HepG2 (cell line): ENCODE data around the gene FRAS1. TPM values are rescaled to one million over a fixed set of nuclear protein-coding genes. Genes with fewer than 3 reads are reported as not detected.
A peak's percentile ranks its signal among the peaks of the same experiment; 100 is the strongest.

ENCODE experiments used
- ATAC-seq: fragments of 200-7000 bp; cut with Tn5 transposase; 3 replicates; pipeline ENCODE4 v1.9.1; 2020; ENCODE audit warnings: mild to moderate bottlenecking, moderate library complexity
- BruUV-seq: library from RNA; stranded (reverse); fragments of 400-500 nt; replicated peaks from 2 replicates; lab custom pipeline; 2021; lab: Mats Ljungman, UMichigan
- CTCF ChIA-PET: fragments of 300-600 bp; formaldehyde crosslinking; extraction: SDS; loops from one replicate; lab custom pipeline; 2021; ENCODE audit warnings: low total read pairs, inconsistent platforms, low intra/inter-chr PET ratio; lab: Yijun Ruan, JAX
- POLR2A ChIA-PET: fragments of 350-600 bp; sonication (Branson Sonifier 250); formaldehyde crosslinking; loops from one replicate; lab custom pipeline; 2020; ENCODE audit warnings: antibody characterized with exemption, inconsistent platforms; lab: Yijun Ruan, JAX
- DNase-seq: peaks from one replicate; pipeline ENCODE4 v3.0.0-alpha.2; 2015; ENCODE audit warnings: low spot score
- FAIRE-seq: peaks from 3 replicates; lab custom pipeline; 2011; peaks lifted over from hg19 to GRCh38; lab: Jason Lieb, UNC
- H2AFZ ChIP-seq: one replicate; pipeline ENCODE4 v1.6.1; 2011; ENCODE audit warnings: low read length, inconsistent platforms
- H3K27ac ChIP-seq: fragments of 300-600 bp; 3 replicates; pipeline ENCODE4 v1.8.0; 2011; ENCODE audit warnings: mixed run types, mild to moderate bottlenecking, mixed read lengths, low read length, inconsistent platforms; ENCODE audit not compliant: insufficient read depth; ENCODE audit errors: extremely low read length
- H3K27me3 ChIP-seq, 2 experiments: fragments of 200-600 bp in 1 of 2; 2 replicates in 1 of 2; 3 replicates in 1 of 2; pipeline versions ENCODE4 v1.6.0 to v1.8.0; 2011; ENCODE audit warnings: low read length in 2 of 2, mild to moderate bottlenecking in 2 of 2, moderate library complexity in 2 of 2, inconsistent platforms in 1 of 2; ENCODE audit not compliant: insufficient read depth in 2 of 2, control insufficient read depth in 1 of 2
- H3K36me3 ChIP-seq, 2 experiments: fragments of 200-600 bp in 1 of 2; replicated peaks in 1 of 2; 2 replicates in 1 of 2; 3 replicates in 1 of 2; pipeline versions ENCODE4 v1.5.1 to v1.8.0; 2011; ENCODE audit warnings: low read length in 2 of 2, inconsistent platforms in 1 of 2; ENCODE audit not compliant: insufficient read depth in 2 of 2, control insufficient read depth in 1 of 2
- H3K4me1 ChIP-seq: 2 replicates; pipeline ENCODE4 v1.5.1; 2012; ENCODE audit warnings: low read length, inconsistent platforms; ENCODE audit not compliant: insufficient read depth
- H3K4me2 ChIP-seq: 2 replicates; pipeline ENCODE4 v1.6.0; 2011; ENCODE audit warnings: low read depth, low read length, inconsistent platforms
- H3K4me3 ChIP-seq, 3 experiments: fragments of 200-600 bp in 1 of 3; sonication (generic), shearing (Covaris generic) in 1 of 3; replicated peaks in 1 of 3; 2 replicates each; pipeline ENCODE4 v1.5.1; 2011 to 2016; ENCODE audit warnings: low read length in 3 of 3, inconsistent platforms in 2 of 3, low read depth in 2 of 3, mild to moderate bottlenecking in 2 of 3, control low read depth in 1 of 3, mixed read lengths in 1 of 3; ENCODE audit not compliant: insufficient read depth in 1 of 3
- H3K79me2 ChIP-seq: one replicate; pipeline ENCODE4 v1.6.1; 2011; ENCODE audit warnings: low read length, inconsistent platforms; ENCODE audit not compliant: insufficient read depth
- H3K9ac ChIP-seq: 2 replicates; pipeline ENCODE4 v1.6.0; 2011; ENCODE audit warnings: mild to moderate bottlenecking, low read depth, low read length, inconsistent platforms; ENCODE audit not compliant: insufficient read depth
- H3K9me3 ChIP-seq: 2 replicates; pipeline ENCODE4 v1.5.1; 2012; ENCODE audit warnings: mild to moderate bottlenecking, low read length
- H4K20me1 ChIP-seq: 2 replicates; pipeline ENCODE4 v1.6.0; 2011; ENCODE audit warnings: inconsistent platforms, mild to moderate bottlenecking, low read length, moderate library complexity; ENCODE audit not compliant: insufficient read depth
- ETV5 ChIP-seq: IDR thresholded peaks from 2 replicates; pipeline ENCODE4 v1.6.1; 2018; ENCODE audit warnings: missing biosample characterization, missing genetic modification reagents, inconsistent platforms, borderline replicate concordance
- FOXA1 ChIP-seq, 2 experiments: fragments of 450-650 bp in 1 of 2; sonication (generic) in 1 of 2; formaldehyde crosslinking in 1 of 2; IDR thresholded peaks; 2 replicates each; pipeline versions ENCODE4 v1.4.0 to v1.6.1; 2016 to 2020; ENCODE audit warnings: missing genetic modification reagents in 1 of 2
- HNRNPUL1 ChIP-seq: fragments of 200-400 bp; formaldehyde crosslinking; IDR thresholded peaks from 2 replicates; pipeline ENCODE4 v1.6.1; 2017; ENCODE audit warnings: low read depth, mild to moderate bottlenecking, low read length, moderate library complexity
- HOXD1 ChIP-seq: sonication (generic); formaldehyde crosslinking; IDR thresholded peaks from 2 replicates; pipeline ENCODE4 v1.5.0; 2020; ENCODE audit warnings: missing genetic modification reagents
- ZC3H4 ChIP-seq: sonication (generic); formaldehyde crosslinking; IDR thresholded peaks from 2 replicates; pipeline ENCODE4 v1.4.0; 2020; ENCODE audit warnings: missing genetic modification reagents, borderline replicate concordance
- ZNF343 ChIP-seq: sonication (generic); formaldehyde crosslinking; IDR thresholded peaks from 2 replicates; pipeline ENCODE4 v1.4.0; 2020; ENCODE audit warnings: mild to moderate bottlenecking, missing genetic modification reagents
- WGBS: methylation state at CpG from one replicate; pipeline ENCODE4 v1.1.6; 2017; ENCODE audit warnings: low lambda C conversion rate; 5-methylcytosine and 5-hydroxymethylcytosine counted together
- in situ Hi-C: cut with HindIII; loops from 2 replicates; pipeline ENCODE4 v1.10.0; 2017; ENCODE audit warnings: low pct_unique_long_range_greater_than_20kb; ENCODE audit not compliant: extremely low pct_ligation_motif_present
- intact Hi-C: fragments of 100-400 bp; cut with micrococcal nuclease; formaldehyde crosslinking; loops from one replicate; pipeline ENCODE4 v1.10.0; 2022; ENCODE audit not compliant: unreplicated experiment
- polyA plus RNA-seq, 8 experiments: library from polyadenylated mRNA; depleted of rRNA in 3 of 8; stranded (reverse) in 7 of 8; unstranded in 1 of 8; fragments of >200 nt; fragmentation: Illumina TruSeq in 4 of 8; extraction: Trizol in 4 of 8; gene quantifications; 2 replicates each; pipeline versions ENCODE4 v1.2.1 to v1.2.3, GENCODE V29; 2011 to 2016; ENCODE audit warnings: low read depth in 4 of 8, missing spikeins in 1 of 8, mixed read lengths in 1 of 8; ENCODE audit not compliant: insufficient read depth in 1 of 8
- total RNA-seq, 5 experiments: library from RNA; depleted of rRNA; stranded (reverse); fragments of >200 nt; fragmentation: Illumina TruSeq; extraction: Trizol; gene quantifications; 2 replicates each; pipeline ENCODE4 v1.2.3, GENCODE V29; 2016; ENCODE audit warnings: low read depth in 1 of 5
- TF ChIP-seq, protein P1 (sequence below): sonication (generic); formaldehyde crosslinking; IDR thresholded peaks from 2 replicates; pipeline ENCODE4 v1.8.0; 2022; ENCODE audit warnings: missing genetic modification reagents, low read depth, mild to moderate bottlenecking, borderline replicate concordance
- TF ChIP-seq, protein P2 (sequence below): sonication (generic); formaldehyde crosslinking; IDR thresholded peaks from 2 replicates; pipeline ENCODE4 v1.5.0; 2020; ENCODE audit warnings: mild to moderate bottlenecking, missing genetic modification reagents
- TF ChIP-seq, protein P3 (sequence below): sonication (generic); formaldehyde crosslinking; IDR thresholded peaks from 2 replicates; pipeline ENCODE4 v1.5.0; 2020; ENCODE audit warnings: missing genetic modification reagents

FRAS1 gene
- total and polyA plus RNA-seq, 2 of the 13 experiments (the other 11 are each of a cell fraction or from before 2014, with no cell fraction given) = 22.5 to 31.6 TPM

DNA sequence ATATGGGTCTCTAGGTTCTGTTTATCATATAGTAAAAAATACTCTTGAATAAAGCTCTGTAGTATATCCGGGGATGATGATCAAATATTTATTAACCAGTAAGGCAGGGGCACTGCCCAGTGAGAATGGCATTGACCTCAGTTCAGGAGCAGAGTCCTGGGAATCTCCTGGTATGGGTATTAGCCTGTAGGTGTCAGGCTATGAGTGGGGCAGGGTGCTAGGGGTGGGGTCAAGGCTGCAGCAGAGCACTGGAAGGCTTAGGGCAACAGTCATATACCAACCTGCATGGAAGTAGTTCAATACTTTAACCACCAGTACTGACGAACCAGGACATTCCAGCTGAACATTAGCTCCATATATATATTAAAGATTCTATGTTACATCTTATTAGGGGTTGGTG lies 274.1 kb downstream of the FRAS1 start:
- in situ Hi-C loops = no loop called here
- no TSS peak for BruUV-seq
- CTCF ChIA-PET = no interaction called here
- ATAC-seq (peak; percentile 72), DNase-seq (no peak), FAIRE-seq (no peak)
- H3K9me3 ChIP-seq = no peaks in the 10 kb centered on the region
- peaks cover 11% of the 10 kb centered on the region in 2 experiments; a peak in 3 of 5 replicates for H3K36me3 ChIP-seq
- no peak overlapping the region for H2AFZ ChIP-seq
- H3K4me3 ChIP-seq = no peak overlapping the region
- H3K4me2 ChIP-seq = no peak overlapping the region
- no peaks in the 10 kb centered on the region for H4K20me1 ChIP-seq
- WGBS = 95% methylated on average over 2 of the region's 2 CpGs
- H3K79me2 ChIP-seq = no peaks in the 10 kb centered on the region
- POLR2A ChIA-PET = no interaction called here
- intact Hi-C loops = no loop called here
- H3K9ac ChIP-seq = no peak overlapping the region
- no peak overlapping the region for H3K27ac ChIP-seq
- H3K4me1 ChIP-seq = no peaks in the 10 kb centered on the region
- TF ChIP-seq, protein P1, sequence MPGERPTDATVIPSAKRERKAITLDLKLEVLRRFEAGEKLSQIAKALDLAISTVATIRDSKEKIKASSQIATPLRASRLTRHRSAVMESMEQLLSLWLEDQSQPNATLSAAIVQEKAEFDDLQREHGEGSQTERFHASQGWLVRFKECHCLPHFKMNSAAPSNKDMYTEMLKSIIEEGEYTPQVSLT (CRISPR knock-in tag) = no peak
- TF ChIP-seq, protein P2, sequence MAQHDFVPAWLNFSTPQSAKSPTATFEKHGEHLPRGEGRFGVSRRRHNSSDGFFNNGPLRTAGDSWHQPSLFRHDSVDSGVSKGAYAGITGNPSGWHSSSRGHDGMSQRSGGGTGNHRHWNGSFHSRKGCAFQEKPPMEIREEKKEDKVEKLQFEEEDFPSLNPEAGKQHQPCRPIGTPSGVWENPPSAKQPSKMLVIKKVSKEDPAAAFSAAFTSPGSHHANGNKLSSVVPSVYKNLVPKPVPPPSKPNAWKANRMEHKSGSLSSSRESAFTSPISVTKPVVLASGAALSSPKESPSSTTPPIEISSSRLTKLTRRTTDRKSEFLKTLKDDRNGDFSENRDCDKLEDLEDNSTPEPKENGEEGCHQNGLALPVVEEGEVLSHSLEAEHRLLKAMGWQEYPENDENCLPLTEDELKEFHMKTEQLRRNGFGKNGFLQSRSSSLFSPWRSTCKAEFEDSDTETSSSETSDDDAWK (CRISPR knock-in tag) = no peak
- TF ChIP-seq HNRNPUL1 = no peak
- TF ChIP-seq, protein P3, sequence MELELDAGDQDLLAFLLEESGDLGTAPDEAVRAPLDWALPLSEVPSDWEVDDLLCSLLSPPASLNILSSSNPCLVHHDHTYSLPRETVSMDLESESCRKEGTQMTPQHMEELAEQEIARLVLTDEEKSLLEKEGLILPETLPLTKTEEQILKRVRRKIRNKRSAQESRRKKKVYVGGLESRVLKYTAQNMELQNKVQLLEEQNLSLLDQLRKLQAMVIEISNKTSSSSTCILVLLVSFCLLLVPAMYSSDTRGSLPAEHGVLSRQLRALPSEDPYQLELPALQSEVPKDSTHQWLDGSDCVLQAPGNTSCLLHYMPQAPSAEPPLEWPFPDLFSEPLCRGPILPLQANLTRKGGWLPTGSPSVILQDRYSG (CRISPR knock-in tag) = no peak
- no peak for TF ChIP-seq ZNF343 (CRISPR knock-in tag)
- no peak for TF ChIP-seq HOXD1 (CRISPR knock-in tag)
- TF ChIP-seq ETV5 (CRISPR knock-in tag) = no peak
- TF ChIP-seq ZC3H4 = no peak
- TF ChIP-seq FOXA1 (IDR thresholded peaks at IDR 0.05) = no peak
- TF ChIP-seq FOXA1 (CRISPR knock-in tag; IDR thresholded peaks at IDR 0.05) = no peak
- no peaks in the 10 kb centered on the region for H3K27me3 ChIP-seq
